Retinal pigment epithelial cell (primary cell): Measurements from ENCODE around the gene ZNF592.

Source experiments
- DNase-seq: peaks from one replicate; pipeline ENCODE4 v3.0.0-alpha.2; 2010; ENCODE audit warnings: low read depth
- H3K4me3 ChIP-seq: 2 replicates; pipeline ENCODE4 v1.5.1; 2011; ENCODE audit warnings: mild to moderate bottlenecking, low read length, control low read depth, moderate library complexity
- TF ChIP-seq, protein P1 (sequence below): conservative IDR thresholded peaks from 2 replicates; pipeline ENCODE4 v1.5.1; 2011; ENCODE audit warnings: low read depth, low read length, control low read depth, inconsistent platforms

The ZNF592 gene

DNA sequence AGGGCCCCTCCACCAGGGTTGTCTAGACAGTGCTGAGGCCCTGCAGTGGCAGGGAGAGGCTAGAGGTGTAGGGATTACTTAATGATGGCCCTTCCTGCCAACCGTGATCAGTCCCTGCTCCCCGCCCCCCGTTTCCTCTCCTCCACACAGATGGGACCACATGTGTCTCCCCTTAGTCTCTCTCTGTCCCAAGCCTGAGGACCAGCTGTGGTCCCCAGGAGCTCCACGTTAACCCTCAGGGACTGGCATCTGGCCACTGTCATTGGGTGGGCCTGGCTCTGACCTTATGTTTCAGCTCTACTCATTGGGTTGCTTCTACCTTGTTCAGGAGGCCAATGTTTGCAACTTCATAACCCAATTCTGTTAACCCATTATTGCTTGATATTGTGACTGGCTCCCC, 62.8 kb downstream of the ZNF592 start:
- TF ChIP-seq, protein P1, sequence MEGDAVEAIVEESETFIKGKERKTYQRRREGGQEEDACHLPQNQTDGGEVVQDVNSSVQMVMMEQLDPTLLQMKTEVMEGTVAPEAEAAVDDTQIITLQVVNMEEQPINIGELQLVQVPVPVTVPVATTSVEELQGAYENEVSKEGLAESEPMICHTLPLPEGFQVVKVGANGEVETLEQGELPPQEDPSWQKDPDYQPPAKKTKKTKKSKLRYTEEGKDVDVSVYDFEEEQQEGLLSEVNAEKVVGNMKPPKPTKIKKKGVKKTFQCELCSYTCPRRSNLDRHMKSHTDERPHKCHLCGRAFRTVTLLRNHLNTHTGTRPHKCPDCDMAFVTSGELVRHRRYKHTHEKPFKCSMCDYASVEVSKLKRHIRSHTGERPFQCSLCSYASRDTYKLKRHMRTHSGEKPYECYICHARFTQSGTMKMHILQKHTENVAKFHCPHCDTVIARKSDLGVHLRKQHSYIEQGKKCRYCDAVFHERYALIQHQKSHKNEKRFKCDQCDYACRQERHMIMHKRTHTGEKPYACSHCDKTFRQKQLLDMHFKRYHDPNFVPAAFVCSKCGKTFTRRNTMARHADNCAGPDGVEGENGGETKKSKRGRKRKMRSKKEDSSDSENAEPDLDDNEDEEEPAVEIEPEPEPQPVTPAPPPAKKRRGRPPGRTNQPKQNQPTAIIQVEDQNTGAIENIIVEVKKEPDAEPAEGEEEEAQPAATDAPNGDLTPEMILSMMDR, result no peak
- no peak overlapping the region for H3K4me3 ChIP-seq
- DNase-seq, result no peak

DNA sequence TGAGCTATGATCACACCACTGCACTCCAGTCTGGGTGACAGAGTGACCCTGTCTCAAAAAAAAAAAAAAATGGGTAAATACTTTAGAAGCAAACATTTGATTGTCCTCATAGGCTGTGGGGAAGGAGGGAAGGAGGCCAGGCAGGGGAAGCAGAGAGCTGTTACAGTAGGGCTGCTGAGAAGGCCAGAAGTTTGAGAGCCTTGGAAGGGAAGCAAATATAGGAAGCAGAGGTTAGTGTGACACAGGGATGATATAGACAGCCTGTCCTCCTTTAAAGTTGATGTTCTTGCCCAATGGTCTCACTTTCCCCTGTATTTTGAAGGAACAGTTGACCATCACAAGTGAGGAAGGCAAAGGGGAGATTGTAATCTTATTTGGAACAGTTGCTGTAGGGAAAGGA, 63.4 kb downstream of the ZNF592 start:
- DNase-seq, result no peak
- no peak overlapping the region for H3K4me3 ChIP-seq
- TF ChIP-seq, protein P1, result no peak

DNA sequence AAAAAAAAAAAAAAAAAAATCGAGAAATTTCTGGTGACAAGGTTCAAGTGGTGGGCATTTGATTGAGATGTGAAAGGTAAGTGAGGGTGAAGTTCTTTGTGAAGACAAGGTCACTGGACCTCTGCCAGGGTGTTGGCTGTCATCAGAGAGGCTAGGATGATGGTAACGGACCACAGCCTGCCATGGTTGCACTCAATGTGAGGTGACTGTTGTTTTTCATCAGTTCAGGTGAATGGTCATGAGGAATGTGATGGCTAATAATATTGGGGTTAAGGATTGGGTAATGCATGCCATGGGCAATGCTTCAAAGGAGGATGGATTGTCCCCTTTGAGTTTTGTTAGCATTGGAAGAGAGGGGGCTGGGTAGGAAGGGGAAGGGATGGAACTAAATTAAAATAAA, 64.5 kb downstream of the ZNF592 start:
- TF ChIP-seq, protein P1, result no peak
- no peak for DNase-seq
- H3K4me3 ChIP-seq, result no peak overlapping the region

DNA sequence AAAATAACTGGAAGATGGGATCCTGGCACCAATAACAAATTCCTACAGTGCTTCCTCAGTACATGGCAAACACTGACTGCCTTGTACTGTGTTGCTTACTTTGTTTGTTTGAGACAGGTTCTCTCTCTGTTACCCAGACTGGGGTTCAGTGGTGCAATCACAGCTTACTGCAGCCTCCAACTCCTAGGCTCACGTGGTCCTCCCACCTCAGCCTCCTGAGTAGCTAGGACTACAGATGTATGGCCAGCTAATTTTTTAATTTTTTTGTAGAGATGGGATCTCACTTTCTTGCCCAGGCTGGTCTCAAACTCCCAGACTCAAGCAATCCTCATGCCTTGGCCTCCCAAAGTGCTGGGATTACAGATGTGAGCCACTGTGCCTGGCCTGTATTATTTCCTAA, 65.0 kb downstream of the ZNF592 start:
- TF ChIP-seq, protein P1, result no peak
- no peak for DNase-seq
- no peak overlapping the region for H3K4me3 ChIP-seq

DNA sequence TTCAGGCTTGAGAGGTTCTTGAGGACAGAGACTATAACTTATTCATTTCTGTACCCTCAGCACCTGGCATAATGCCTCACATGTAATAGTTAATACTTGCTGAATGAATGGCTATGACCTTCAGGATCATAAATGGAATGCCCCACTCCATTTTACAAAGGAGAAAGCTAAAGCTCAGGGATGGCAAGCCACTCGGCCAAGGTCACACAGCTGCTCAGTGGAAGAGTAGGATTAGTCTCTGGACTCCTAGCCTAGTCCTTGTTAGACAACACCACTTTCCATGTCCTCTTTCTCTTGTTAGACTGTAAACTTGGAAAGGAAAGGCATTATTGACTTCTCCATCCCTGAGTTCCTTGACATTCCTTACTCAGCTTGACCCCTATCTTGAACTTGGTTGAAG, 65.5 kb downstream of the ZNF592 start:
- TF ChIP-seq, protein P1, result no peak
- H3K4me3 ChIP-seq, result no peak overlapping the region
- DNase-seq, result no peak

DNA sequence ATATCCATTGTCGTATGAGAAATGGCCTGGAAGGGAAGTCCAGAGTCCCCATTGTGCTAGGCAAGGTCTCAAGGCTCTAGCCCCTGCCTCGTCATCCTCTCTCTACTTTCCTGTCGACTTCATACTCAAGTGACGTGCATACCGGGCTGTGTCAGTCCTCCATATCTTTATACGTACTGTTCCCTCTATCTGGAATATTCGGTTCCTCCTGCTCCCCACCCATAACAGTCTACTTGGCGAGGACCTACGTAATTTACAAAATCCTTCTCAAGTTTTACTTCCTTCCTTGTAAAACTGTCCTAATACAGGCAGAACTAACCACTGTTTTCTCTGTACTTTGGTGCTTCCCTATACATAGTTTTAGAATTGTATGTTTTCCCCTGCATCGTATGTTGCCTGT, 66.5 kb downstream of the ZNF592 start:
- TF ChIP-seq, protein P1, result no peak
- no peak for DNase-seq
- H3K4me3 ChIP-seq, result no peak overlapping the region

DNA sequence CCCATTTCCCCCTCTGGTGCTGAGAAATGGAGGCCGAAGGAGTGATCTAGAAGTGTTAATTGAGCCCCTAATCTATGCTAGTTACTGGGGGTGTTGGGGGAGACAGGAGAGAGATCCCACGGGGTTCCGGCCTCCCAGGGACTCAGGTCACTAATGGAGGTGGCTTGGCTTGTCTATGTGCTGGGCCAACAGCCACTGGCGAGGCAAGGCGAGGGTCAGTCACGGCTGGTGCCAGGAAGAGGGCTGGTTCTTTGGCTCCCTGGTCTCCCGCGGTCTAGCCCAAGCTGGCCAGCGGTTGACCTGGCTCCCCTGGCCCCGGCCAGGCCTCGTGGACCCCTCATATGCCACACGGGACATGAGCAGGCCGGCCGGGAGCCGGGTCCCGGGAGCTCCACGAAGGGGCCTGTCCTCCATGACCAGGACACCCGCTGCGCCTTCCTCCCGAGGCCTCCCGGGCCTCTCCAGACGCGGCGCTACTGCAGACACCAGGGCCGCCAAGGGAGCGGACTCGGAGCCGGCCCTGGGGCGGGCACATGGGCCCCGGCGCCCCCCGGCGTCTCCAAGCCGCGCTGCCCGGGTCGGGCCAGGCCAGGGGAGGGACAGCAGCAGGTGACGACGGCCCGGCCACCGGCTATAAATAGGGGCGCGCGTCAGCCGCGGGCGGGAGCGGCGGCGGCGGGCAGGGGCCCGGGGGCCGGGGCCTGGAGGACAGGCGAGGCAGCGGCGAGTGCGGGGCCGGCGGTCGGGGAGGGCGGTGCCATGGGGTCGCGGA, 68.5 kb downstream of the ZNF592 start, which contains the start of gene ALPK3:
Gene ALPK3, plus strand, starts transcription at position 663 of the 772 bp plus-strand sequence. Its CDS starts 97 bp downstream, at position 760.
- DNase-seq, result no peak
- TF ChIP-seq, protein P1, result peak; percentile 10
- H3K4me3 ChIP-seq, result peak within 1 kb of the TSS; percentile 41
